ENCODE results near the gene HDAC4.

DNA sequence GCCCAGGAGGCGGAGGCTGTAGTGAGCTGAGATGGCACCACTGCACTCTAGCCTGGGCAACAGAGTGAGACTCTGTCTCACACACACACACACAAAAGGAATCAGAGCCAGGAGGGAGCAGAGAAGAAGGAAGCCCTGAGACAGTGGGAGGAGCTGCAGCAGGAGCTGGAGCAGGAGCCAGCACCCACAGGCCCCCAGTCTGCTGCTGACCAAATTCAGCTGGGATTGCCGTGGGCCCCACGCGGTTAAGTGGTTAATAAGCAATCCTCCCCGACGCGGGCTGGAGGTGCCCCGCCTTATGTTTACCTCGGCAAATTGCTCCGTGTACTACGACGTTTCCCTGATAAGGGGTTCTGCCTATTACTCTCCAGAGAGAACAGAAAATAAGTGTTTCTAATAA, 287.6 kb downstream of the HDAC4 start:
- TF ChIP-seq, protein P1, sequence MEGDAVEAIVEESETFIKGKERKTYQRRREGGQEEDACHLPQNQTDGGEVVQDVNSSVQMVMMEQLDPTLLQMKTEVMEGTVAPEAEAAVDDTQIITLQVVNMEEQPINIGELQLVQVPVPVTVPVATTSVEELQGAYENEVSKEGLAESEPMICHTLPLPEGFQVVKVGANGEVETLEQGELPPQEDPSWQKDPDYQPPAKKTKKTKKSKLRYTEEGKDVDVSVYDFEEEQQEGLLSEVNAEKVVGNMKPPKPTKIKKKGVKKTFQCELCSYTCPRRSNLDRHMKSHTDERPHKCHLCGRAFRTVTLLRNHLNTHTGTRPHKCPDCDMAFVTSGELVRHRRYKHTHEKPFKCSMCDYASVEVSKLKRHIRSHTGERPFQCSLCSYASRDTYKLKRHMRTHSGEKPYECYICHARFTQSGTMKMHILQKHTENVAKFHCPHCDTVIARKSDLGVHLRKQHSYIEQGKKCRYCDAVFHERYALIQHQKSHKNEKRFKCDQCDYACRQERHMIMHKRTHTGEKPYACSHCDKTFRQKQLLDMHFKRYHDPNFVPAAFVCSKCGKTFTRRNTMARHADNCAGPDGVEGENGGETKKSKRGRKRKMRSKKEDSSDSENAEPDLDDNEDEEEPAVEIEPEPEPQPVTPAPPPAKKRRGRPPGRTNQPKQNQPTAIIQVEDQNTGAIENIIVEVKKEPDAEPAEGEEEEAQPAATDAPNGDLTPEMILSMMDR (IDR thresholded peaks at IDR 0.05) = no peak
- no peak for TF ChIP-seq POLR2A (IDR thresholded peaks at IDR 0.05)
- TF ChIP-seq EP300 (IDR thresholded peaks at IDR 0.05) = no peak

Data from stomach (tissue), 4 donors.